ENCODE results near the gene TANGO2. TPM values are rescaled to one million over a fixed set of nuclear protein-coding genes. Genes with fewer than 3 reads are reported as not detected.

Gene TANGO2
- total and polyA plus RNA-seq, 12 donors: 25.1 to 87.0 (median 43.5) TPM

DNA sequence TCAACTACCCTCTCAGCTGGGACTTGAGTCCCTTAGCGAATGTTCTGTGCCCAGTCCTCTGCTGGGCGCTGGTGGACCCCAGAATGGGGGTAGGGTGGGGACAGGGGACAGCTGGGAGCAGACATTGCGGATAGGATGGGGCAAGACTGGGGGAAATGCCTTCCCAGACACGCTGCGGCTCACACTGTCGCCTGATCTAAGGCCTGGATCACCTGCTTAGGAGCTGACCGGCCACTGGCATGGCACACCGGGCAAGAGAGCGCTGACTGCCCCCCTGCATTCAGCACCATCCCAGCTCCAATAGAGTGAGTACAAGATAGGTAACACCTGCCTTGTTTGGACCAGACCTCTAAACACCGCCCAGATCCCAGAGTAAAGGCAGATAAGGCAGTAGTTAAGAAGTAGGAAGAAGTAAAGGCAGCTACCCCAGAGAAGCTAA, 5.7 kb upstream of the TANGO2 start:
- no peak overlapping the region for H3K4me3 ChIP-seq
- H3K36me3 ChIP-seq (replicated peaks in 1 of 2): no peaks in the 10 kb centered on the region
- no peaks in the 10 kb centered on the region for H3K9me3 ChIP-seq (replicated peaks in 1 of 3)
- H3K27ac ChIP-seq: no peak overlapping the region
- peaks cover under 1 to 21% of the 10 kb centered on the region in 2 donors for H3K4me1 ChIP-seq (replicated peaks in 1 of 2)
- no peak for DNase-seq
- WGBS, 4 donors: 88 to 96% (median 93%) methylated on average over 3 to 10 of the region's 10 CpGs
- TF ChIP-seq, protein P1, sequence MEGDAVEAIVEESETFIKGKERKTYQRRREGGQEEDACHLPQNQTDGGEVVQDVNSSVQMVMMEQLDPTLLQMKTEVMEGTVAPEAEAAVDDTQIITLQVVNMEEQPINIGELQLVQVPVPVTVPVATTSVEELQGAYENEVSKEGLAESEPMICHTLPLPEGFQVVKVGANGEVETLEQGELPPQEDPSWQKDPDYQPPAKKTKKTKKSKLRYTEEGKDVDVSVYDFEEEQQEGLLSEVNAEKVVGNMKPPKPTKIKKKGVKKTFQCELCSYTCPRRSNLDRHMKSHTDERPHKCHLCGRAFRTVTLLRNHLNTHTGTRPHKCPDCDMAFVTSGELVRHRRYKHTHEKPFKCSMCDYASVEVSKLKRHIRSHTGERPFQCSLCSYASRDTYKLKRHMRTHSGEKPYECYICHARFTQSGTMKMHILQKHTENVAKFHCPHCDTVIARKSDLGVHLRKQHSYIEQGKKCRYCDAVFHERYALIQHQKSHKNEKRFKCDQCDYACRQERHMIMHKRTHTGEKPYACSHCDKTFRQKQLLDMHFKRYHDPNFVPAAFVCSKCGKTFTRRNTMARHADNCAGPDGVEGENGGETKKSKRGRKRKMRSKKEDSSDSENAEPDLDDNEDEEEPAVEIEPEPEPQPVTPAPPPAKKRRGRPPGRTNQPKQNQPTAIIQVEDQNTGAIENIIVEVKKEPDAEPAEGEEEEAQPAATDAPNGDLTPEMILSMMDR (IDR thresholded peaks at IDR 0.05): no peak
- no peak for TF ChIP-seq POLR2A (IDR thresholded peaks at IDR 0.05)
- H3K27me3 ChIP-seq: no peaks in the 10 kb centered on the region
- intact Hi-C loops (cut with DNase I): loop anchor here (5.0 to 10.0 kb wide), 2 partner anchors 43 to 80 kb away; no protein-coding TSS in a partner anchor

DNA sequence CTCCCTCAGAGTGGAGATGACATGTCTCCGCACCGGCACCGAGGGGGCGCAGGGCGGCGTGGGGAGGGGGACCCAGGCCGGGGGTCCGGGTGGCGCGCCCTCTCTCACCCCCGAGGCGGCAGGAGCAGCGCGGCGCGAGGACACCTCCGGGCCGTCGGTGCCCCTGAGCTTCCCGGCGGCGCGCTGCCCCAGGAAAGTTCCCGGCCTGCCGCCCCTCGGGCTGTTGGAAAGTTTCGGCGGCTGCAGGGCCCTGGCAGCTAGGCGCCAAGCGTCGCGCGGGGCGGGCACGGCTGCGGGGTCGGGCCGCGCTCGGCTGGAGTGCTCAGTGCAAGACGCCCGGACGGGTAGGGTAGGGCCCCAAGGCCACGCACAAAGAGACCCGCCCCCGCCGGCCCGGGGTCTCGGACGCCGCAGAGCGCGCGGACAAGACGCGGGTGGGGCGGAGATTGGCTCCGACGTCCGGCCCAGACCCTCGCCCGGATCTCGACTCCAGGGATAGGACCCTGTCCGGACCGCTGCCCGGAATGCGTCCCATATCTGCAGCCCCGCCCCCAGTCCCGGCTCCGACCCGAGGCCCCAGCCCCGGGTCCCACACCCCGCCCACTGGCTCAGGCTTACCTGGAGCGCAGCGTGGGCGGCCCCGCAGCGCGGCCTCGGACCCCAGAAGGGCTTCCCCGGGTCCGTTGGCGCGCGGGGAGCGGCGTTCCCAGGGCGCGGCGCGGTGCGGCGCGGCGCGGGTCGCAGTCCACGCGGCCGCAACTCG, 4.8 kb upstream of the TANGO2 start:
- intact Hi-C loops (cut with DNase I): loop anchor here (5.0 to 10.0 kb wide), 2 partner anchors 44 to 79 kb away; no protein-coding TSS in a partner anchor
- DNase-seq: peak in 1 of 7 donors; percentile 37
- H3K36me3 ChIP-seq (replicated peaks in 1 of 2): no peaks in the 10 kb centered on the region
- TF ChIP-seq, protein P1 (IDR thresholded peaks at IDR 0.05): no peak
- TF ChIP-seq POLR2A (IDR thresholded peaks at IDR 0.05): no peak
- H3K4me1 ChIP-seq (replicated peaks in 1 of 2): peaks cover 6 to 17% of the 10 kb centered on the region in 2 donors
- peak overlapping the region in 2 of 4 donors; percentile 46 to 85 for H3K4me3 ChIP-seq
- H3K9me3 ChIP-seq (replicated peaks in 1 of 3): no peaks in the 10 kb centered on the region
- peak overlapping the region in 1 of 5 donors; percentile 23 for H3K27ac ChIP-seq
- 0 to 2% (median 2%) methylated on average over 16 to 100 of the region's 101 CpGs for WGBS, 4 donors
- no peaks in the 10 kb centered on the region for H3K27me3 ChIP-seq

DNA sequence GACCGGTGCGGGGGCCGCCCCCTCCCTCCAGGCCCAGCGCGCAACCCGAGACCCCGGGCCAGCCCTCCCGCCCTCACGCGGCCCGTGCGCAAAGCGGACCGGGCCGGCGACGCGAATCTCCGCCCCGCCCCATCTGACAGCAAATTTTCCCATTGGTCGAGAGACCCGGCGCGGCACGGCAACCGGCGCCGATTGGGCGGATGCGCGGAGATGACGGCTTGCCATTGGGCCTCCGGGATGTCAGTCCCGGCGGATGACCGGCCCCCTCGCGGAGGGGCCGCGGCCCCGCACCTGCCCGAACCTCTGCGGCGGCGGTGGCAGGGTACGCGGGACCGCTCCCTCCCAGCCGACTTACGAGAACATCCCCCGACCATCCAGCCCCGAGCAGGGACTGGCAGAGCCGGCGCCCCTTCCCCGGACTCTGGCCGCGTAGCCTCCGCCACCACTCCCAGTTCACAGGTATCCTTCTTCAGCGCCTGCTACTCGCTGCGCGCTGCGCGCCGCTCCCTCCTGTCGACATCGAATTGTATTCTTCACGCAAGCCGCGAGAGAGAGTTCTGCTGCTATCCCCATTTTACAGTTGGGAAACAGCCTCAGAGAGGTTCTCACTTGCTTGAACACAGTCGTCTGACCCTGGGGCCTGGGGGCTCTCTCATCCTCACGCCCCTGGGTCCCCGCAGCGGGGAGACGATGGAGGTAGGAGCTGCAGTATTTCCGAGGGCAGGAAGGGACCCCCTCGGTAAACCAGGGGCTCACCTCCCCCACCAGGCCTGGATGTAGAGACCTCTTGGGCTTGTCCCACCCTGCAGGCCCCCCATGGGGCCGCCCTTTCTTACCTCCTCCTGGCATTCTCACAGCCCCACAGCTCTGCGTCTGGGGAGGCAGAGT, 3.9 kb upstream of the TANGO2 start, which contains the start of gene ARVCF:
ARVCF (minus strand) TSS at position 90 of the 888 bp plus-strand sequence. CDS start 26,029 bp downstream, outside the sequence.
- H3K36me3 ChIP-seq (replicated peaks in 1 of 2): no peaks in the 10 kb centered on the region
- peak; percentile 89 to 96 (median 93) for DNase-seq
- H3K4me1 ChIP-seq (replicated peaks in 1 of 2): peaks cover 13 to 23% of the 10 kb centered on the region in 2 donors
- peak within 1 kb of the TSS in 2 of 4 donors; percentile 46 to 85 for H3K4me3 ChIP-seq
- no peaks in the 10 kb centered on the region for H3K27me3 ChIP-seq
- H3K27ac ChIP-seq: peak within 1 kb of the TSS in 2 of 5 donors; percentile 23
- H3K9me3 ChIP-seq (replicated peaks in 1 of 3): no peaks in the 10 kb centered on the region
- TF ChIP-seq POLR2A (IDR thresholded peaks at IDR 0.05): no peak
- TF ChIP-seq, protein P1 (IDR thresholded peaks at IDR 0.05): peak in 5 of 6 experiments; percentile 19 to 43 (median 29)
- WGBS, 4 donors: 2 to 7% (median 4%) methylated on average over 16 to 79 of the region's 79 CpGs
- intact Hi-C loops (cut with DNase I): loop anchor here (5.0 to 10.0 kb wide), 2 partner anchors 45 to 78 kb away; no protein-coding TSS in a partner anchor

DNA sequence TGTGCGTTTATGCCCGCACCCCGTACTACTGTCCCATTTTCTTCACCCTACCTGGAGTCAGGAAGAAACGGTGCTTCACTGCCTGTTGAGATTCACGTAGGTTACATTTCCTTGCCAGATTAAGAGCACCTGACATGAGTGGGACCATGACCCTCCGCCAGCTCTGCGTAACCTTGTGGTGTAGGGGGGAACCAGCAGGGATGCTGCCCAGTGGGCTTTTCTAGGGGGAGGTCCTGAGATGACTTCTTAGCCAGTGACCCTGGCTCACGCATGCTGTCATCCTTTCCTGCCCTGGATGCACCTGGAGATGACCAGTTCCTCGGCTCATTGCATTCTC, 3.3 kb upstream of the TANGO2 start:
- H3K9me3 ChIP-seq (replicated peaks in 1 of 3): no peaks in the 10 kb centered on the region
- 48 to 56% (median 55%) methylated on average over 9 of the region's 9 CpGs for WGBS, 4 donors
- TF ChIP-seq POLR2A (IDR thresholded peaks at IDR 0.05): no peak
- TF ChIP-seq, protein P1 (IDR thresholded peaks at IDR 0.05): no peak
- H3K4me3 ChIP-seq: no peak overlapping the region
- H3K4me1 ChIP-seq (replicated peaks in 1 of 2): peaks cover 19 to 29% of the 10 kb centered on the region in 2 donors
- no peak for DNase-seq
- H3K27me3 ChIP-seq: no peaks in the 10 kb centered on the region
- no peak overlapping the region for H3K27ac ChIP-seq
- intact Hi-C loops (cut with DNase I): loop anchor here (5.0 to 10.0 kb wide), 2 partner anchors 45 to 77 kb away; no protein-coding TSS in a partner anchor
- no peaks in the 10 kb centered on the region for H3K36me3 ChIP-seq (replicated peaks in 1 of 2)

Data from adrenal gland (tissue), 12 donors.